ENCODE results near the gene BTNL8.

Gene BTNL8

GRCh38 chr5:180970336-180970735, 71.4 kb downstream of the BTNL8 start:
- DNase-seq = no peak

- DNase-seq = no peak
Measured at GRCh38 chr5:180970875-180971274, 71.9 kb downstream of the BTNL8 start.

- DNase-seq = no peak
Measured at GRCh38 chr5:180974612-180975315, 75.8 kb downstream of the BTNL8 start.

- DNase-seq = no peak
Measured at GRCh38 chr5:180975338-180975737, 76.4 kb downstream of the BTNL8 start.

GRCh38 chr5:180976518-180976917, 77.6 kb downstream of the BTNL8 start:
- DNase-seq = no peak

GRCh38 chr5:180977852-180978251, 78.9 kb downstream of the BTNL8 start:
- DNase-seq = no peak

- DNase-seq = no peak
Measured at GRCh38 chr5:180982008-180982741, 83.2 kb downstream of the BTNL8 start.

- no peak for DNase-seq
Measured at GRCh38 chr5:180988016-180988415, 89.1 kb downstream of the BTNL8 start.

GRCh38 chr5:180988592-180988991, 89.6 kb downstream of the BTNL8 start, which contains the start of gene BTNL3:
TSS of gene BTNL3 (plus strand) at chr5:180988846. CDS start at chr5:180989029, 183 bp downstream.
- no peak for DNase-seq

GRCh38 chr5:180990086-180990881, 91.3 kb downstream of the BTNL8 start:
- DNase-seq = no peak

GRCh38 chr5:180990882-180991242, 91.9 kb downstream of the BTNL8 start:
- DNase-seq = no peak
